HUES6 (cell line): ENCODE measurements around the gene HHIPL1.

ENCODE experiments used
- H3K27ac ChIP-seq: 2 replicates; pipeline ENCODE4 v1.7.0; 2013; ENCODE audit warnings: low read depth, mild to moderate bottlenecking, low read length, inconsistent platforms
- H3K27me3 ChIP-seq: 2 replicates; pipeline ENCODE4 v1.6.1; 2013; ENCODE audit warnings: low read length; ENCODE audit not compliant: control insufficient read depth, insufficient read depth
- H3K36me3 ChIP-seq: 2 replicates; pipeline ENCODE4 v1.6.1; 2013; ENCODE audit warnings: low read length; ENCODE audit not compliant: control insufficient read depth, insufficient read depth
- H3K4me1 ChIP-seq: 2 replicates; pipeline ENCODE4 v1.6.1; 2013; ENCODE audit warnings: low read length; ENCODE audit not compliant: control insufficient read depth, insufficient read depth
- H3K4me3 ChIP-seq: 2 replicates; pipeline ENCODE4 v1.5.1; 2013; ENCODE audit warnings: low read depth, low read length
- H3K9ac ChIP-seq: one replicate; pipeline ENCODE4 v1.6.1; 2013; ENCODE audit warnings: mild to moderate bottlenecking, low read length
- H3K9me3 ChIP-seq: 2 replicates; pipeline ENCODE4 v1.6.1; 2013; ENCODE audit warnings: low read depth, low read length; ENCODE audit not compliant: control insufficient read depth, insufficient read depth

Gene HHIPL1

GRCh38 chr14:99698236-99698635 lies 53.3 kb downstream of the HHIPL1 start:
- H3K27me3 ChIP-seq = no peaks in the 10 kb centered on the region
- H3K4me1 ChIP-seq = no peaks in the 10 kb centered on the region
- H3K9me3 ChIP-seq = peaks cover 8% of the 10 kb centered on the region
- no peak overlapping the region for H3K4me3 ChIP-seq
- H3K9ac ChIP-seq = no peak overlapping the region
- no peak overlapping the region for H3K27ac ChIP-seq
- H3K36me3 ChIP-seq = no peaks in the 10 kb centered on the region

GRCh38 chr14:99698642-99699041 lies 53.7 kb downstream of the HHIPL1 start:
- H3K27me3 ChIP-seq = no peaks in the 10 kb centered on the region
- peaks cover 12% of the 10 kb centered on the region for H3K9me3 ChIP-seq
- no peak overlapping the region for H3K27ac ChIP-seq
- no peaks in the 10 kb centered on the region for H3K36me3 ChIP-seq
- H3K9ac ChIP-seq = no peak overlapping the region
- H3K4me3 ChIP-seq = no peak overlapping the region
- H3K4me1 ChIP-seq = no peaks in the 10 kb centered on the region

GRCh38 chr14:99699085-99699760 lies 54.3 kb downstream of the HHIPL1 start:
- Histone ChIP-seq H3K36me3 (no peaks in the 10 kb centered on the region), H3K4me1 (no peaks in the 10 kb centered on the region), H3K27ac (no peak overlapping the region), H3K4me3 (no peak overlapping the region), H3K9me3 (peaks cover 15% of the 10 kb centered on the region), H3K27me3 (no peaks in the 10 kb centered on the region), H3K9ac (no peak overlapping the region)

GRCh38 chr14:99699861-99700260 lies 54.9 kb downstream of the HHIPL1 start:
- Histone ChIP-seq H3K27ac (no peak overlapping the region), H3K4me3 (no peak overlapping the region), H3K36me3 (no peaks in the 10 kb centered on the region), H3K9ac (no peak overlapping the region), H3K9me3 (peaks cover 15% of the 10 kb centered on the region), H3K4me1 (no peaks in the 10 kb centered on the region), H3K27me3 (no peaks in the 10 kb centered on the region)

- no peaks in the 10 kb centered on the region for H3K4me1 ChIP-seq
- no peak overlapping the region for H3K27ac ChIP-seq
- H3K27me3 ChIP-seq = no peaks in the 10 kb centered on the region
- H3K9ac ChIP-seq = no peak overlapping the region
- no peaks in the 10 kb centered on the region for H3K36me3 ChIP-seq
- H3K4me3 ChIP-seq = no peak overlapping the region
- H3K9me3 ChIP-seq = peaks cover 15% of the 10 kb centered on the region
Observed at GRCh38 chr14:99700379-99700778, 55.5 kb downstream of the HHIPL1 start.

GRCh38 chr14:99701260-99701659 lies 56.3 kb downstream of the HHIPL1 start:
- H3K27me3 ChIP-seq = no peaks in the 10 kb centered on the region
- H3K4me1 ChIP-seq = no peaks in the 10 kb centered on the region
- no peak overlapping the region for H3K4me3 ChIP-seq
- no peak overlapping the region for H3K9ac ChIP-seq
- no peak overlapping the region for H3K27ac ChIP-seq
- no peaks in the 10 kb centered on the region for H3K36me3 ChIP-seq
- H3K9me3 ChIP-seq = peaks cover 15% of the 10 kb centered on the region

- H3K9me3 ChIP-seq = peaks cover 15% of the 10 kb centered on the region
- no peaks in the 10 kb centered on the region for H3K36me3 ChIP-seq
- H3K4me3 ChIP-seq = no peak overlapping the region
- no peaks in the 10 kb centered on the region for H3K4me1 ChIP-seq
- no peak overlapping the region for H3K27ac ChIP-seq
- H3K27me3 ChIP-seq = no peaks in the 10 kb centered on the region
- no peak overlapping the region for H3K9ac ChIP-seq
Observed at GRCh38 chr14:99702115-99702514, 57.2 kb downstream of the HHIPL1 start.

- H3K4me3 ChIP-seq = no peak overlapping the region
- H3K4me1 ChIP-seq = no peaks in the 10 kb centered on the region
- no peak overlapping the region for H3K27ac ChIP-seq
- H3K27me3 ChIP-seq = no peaks in the 10 kb centered on the region
- H3K9ac ChIP-seq = no peak overlapping the region
- H3K9me3 ChIP-seq = peaks cover 15% of the 10 kb centered on the region
- no peaks in the 10 kb centered on the region for H3K36me3 ChIP-seq
Observed at GRCh38 chr14:99703381-99703780, 58.5 kb downstream of the HHIPL1 start.

- Histone ChIP-seq H3K27ac (no peak overlapping the region), H3K27me3 (no peaks in the 10 kb centered on the region), H3K9me3 (peaks cover 15% of the 10 kb centered on the region), H3K4me1 (no peaks in the 10 kb centered on the region), H3K9ac (no peak overlapping the region), H3K4me3 (no peak overlapping the region), H3K36me3 (no peaks in the 10 kb centered on the region)
Observed at GRCh38 chr14:99704037-99704436, 59.1 kb downstream of the HHIPL1 start.

- Histone ChIP-seq H3K27ac (no peak overlapping the region), H3K36me3 (no peaks in the 10 kb centered on the region), H3K27me3 (no peaks in the 10 kb centered on the region), H3K9me3 (peaks cover 15% of the 10 kb centered on the region), H3K4me1 (no peaks in the 10 kb centered on the region), H3K4me3 (no peak overlapping the region), H3K9ac (no peak overlapping the region)
Observed at GRCh38 chr14:99706107-99706900, 61.4 kb downstream of the HHIPL1 start.

- Histone ChIP-seq H3K9ac (no peak overlapping the region), H3K27me3 (no peaks in the 10 kb centered on the region; the same call in 1 of the 2 replicates), H3K4me1 (no peaks in the 10 kb centered on the region), H3K36me3 (no peaks in the 10 kb centered on the region), H3K27ac (no peak overlapping the region), H3K4me3 (no peak overlapping the region), H3K9me3 (peaks cover 16% of the 10 kb centered on the region)
Observed at GRCh38 chr14:99707420-99707819, 62.5 kb downstream of the HHIPL1 start.
